AG10803 (cell line): ENCODE results near the gene FNDC3B.
A peak's percentile ranks its signal among the peaks of the same experiment; 100 is the strongest.
"Not testable (repeated sequence)": the region's sequence is repeated elsewhere in the genome, so short reads cannot be mapped to it uniquely, and the experiment has no call there.

Experiments
- DNase-seq: peaks from one replicate; pipeline ENCODE4 v3.0.0; 2010; ENCODE audit warnings: low read depth
- H3K4me3 ChIP-seq: 2 replicates; pipeline ENCODE4 v1.5.1; 2011; ENCODE audit warnings: mild to moderate bottlenecking, low read length, control low read depth
- CTCF ChIP-seq: conservative IDR thresholded peaks from 2 replicates; pipeline ENCODE4 v1.5.1; 2011; ENCODE audit warnings: mild to moderate bottlenecking, low read length, control low read depth, inconsistent platforms

FNDC3B gene

GRCh38 chr3:172087602-172088580 is 48.5 kb downstream of the FNDC3B start:
- no peak for TF ChIP-seq CTCF
- no peak overlapping the region for H3K4me3 ChIP-seq
- no peak for DNase-seq

- no peak for TF ChIP-seq CTCF
- peak; percentile 70 for DNase-seq
- no peak overlapping the region for H3K4me3 ChIP-seq
Measured at GRCh38 chr3:172089250-172089649, 49.9 kb downstream of the FNDC3B start.

- H3K4me3 ChIP-seq = no peak overlapping the region
- TF ChIP-seq CTCF = no peak
- no peak for DNase-seq
Measured at GRCh38 chr3:172090035-172090434, 50.7 kb downstream of the FNDC3B start.

GRCh38 chr3:172092658-172093057 is 53.3 kb downstream of the FNDC3B start:
- TF ChIP-seq CTCF = no peak
- no peak overlapping the region for H3K4me3 ChIP-seq
- no peak for DNase-seq

- not testable (repeated sequence) for DNase-seq, H3K4me3 ChIP-seq
Measured at GRCh38 chr3:172093581-172094443, 54.4 kb downstream of the FNDC3B start.

DNA sequence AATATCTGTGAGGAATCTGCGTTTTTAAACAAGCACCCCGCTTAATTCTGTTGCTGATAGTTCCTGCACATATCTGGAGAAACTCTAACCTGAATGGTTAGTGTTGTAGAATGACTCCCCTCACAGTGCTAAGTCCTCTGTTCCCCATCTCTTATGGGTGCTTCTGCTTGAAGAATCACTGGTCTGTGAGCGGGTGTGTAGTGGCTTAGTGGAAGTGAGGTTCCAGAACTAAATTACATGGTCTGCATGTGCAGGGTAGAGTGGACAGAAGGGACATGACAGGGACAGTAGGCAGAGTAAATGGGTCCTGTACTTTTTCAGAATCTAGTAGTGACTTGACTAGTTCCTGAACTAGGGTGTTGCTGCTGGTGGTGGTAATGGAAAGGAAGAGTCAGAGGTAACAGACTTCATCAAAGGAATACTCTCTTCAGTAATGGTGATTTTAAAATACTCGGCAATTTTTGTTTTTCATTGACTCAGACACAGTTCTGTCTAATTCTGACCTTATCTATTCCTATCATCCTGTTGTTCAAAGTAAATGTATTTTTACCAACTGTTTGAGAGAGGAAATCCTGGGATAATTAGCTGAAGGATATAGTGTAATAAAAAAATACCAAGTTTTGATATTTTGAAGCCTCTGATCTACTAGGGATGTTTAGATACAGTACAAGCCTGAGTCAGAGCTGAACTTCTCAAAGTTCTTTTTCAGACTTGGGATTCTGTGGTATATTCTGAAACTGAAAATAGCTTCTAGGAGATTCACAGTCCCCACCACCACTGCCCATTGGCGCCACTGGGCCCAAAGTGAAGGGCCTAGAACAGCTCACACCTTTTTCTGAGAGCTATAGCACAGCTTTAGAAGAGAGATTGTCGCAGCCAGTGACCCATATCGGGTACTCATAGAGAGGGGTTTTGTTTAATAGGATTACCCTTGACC is 55.5 kb downstream of the FNDC3B start:
- no peak for TF ChIP-seq CTCF
- no peak for DNase-seq
- H3K4me3 ChIP-seq = no peak overlapping the region
